Skeletal muscle cell (primary cell): ENCODE data around the gene FBXL13.
A peak's percentile ranks its signal among the peaks of the same experiment; 100 is the strongest.

ENCODE experiments used
- DNase-seq: peaks from one replicate; pipeline ENCODE4 v3.0.0-alpha.2; 2010; ENCODE audit warnings: low read depth
- H3K4me3 ChIP-seq: 2 replicates; pipeline ENCODE4 v1.5.1; 2011; ENCODE audit warnings: low read depth, mild to moderate bottlenecking, control low read depth, low read length, moderate library complexity

Gene FBXL13

GRCh38 chr7:102875700-102876295, 198.8 kb downstream of the FBXL13 start:
- no peak overlapping the region for H3K4me3 ChIP-seq
- peak; percentile 98 for DNase-seq

DNA sequence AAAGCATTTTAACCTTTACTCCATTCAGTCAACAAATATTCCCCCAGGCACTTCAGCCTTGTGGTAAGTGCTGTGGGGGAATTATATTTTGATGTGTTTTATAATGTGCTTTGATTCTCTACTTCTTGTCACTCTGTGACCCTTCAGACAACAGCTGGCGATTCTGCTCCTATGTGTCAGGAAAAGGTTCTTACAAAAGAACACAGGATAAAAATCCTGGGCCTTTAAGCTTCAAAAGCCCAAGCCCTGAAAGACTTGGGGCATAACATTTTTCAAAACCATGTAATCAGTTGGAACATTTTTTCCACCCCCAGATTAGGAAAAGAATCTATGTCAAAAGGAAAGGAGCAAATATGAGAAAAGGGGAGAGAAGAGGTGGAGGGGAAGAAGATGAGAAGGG, 199.6 kb downstream of the FBXL13 start:
- no peak for DNase-seq
- no peak overlapping the region for H3K4me3 ChIP-seq

DNA sequence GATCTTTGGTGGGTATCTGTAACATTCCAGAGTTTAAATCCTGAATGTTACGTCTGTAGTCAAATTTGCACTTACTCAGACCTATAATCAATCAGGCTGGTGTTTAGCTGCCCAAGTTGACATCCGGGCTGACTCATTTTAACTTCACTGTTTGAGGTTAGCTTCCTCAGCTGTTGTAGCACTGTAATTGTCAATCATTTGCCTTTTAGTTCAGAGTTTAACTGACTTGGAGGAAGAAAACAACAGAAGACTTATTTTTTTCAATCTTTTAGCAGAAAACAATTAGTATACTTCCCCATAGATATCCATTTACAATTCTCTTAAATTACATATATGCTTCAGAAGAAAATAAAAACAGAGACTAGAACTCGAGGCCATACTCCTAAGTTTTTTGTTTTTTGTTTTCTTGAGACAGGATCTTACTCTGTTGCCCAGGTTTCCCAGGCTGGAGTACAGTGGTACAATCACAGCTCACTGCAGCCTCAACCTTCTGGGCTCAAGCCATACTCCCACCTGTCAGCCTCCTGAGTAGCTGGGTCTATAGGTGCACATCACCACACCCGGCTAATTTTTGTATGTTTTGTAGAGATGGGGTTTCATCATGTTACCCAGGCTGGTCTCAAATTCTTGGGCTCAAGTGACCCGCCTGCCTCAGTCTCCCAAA, 200.3 kb downstream of the FBXL13 start:
- DNase-seq: no peak
- H3K4me3 ChIP-seq: no peak overlapping the region

DNA sequence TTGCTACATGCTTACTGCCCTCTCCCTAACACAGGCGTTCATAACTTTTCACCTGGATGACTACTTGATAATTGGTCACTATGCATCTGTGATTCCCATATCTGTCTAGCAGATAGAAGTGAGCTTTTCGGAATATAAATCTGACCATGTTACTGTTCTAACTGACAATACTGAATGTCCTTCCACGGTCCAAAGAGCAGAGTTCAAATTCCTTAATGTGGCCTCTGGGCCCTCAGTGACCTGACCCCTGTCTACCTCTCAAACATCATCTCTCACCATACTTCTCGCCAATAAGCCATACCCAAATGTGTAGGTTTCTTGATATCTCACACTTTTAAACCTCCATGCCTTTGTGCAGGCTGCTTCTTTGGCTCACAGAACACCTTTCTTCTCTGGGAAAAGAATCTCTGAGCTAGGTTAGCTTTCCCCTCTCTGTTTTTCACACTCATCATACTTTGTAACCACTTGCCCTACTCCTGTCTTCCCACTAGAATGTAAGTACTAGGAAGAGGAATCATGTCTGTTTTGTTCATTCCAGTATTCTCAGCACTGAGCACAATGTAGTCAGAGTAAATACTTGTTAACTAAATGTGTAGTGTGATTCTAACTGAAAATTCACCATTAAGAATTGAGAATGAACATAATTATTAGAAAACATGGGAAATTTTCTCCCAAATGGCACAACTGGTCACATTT, 201.0 kb downstream of the FBXL13 start:
- DNase-seq: no peak
- H3K4me3 ChIP-seq: no peak overlapping the region

- no peak overlapping the region for H3K4me3 ChIP-seq
- DNase-seq: peak; percentile 83
Measured at GRCh38 chr7:102872460-102872859, 202.1 kb downstream of the FBXL13 start.

- no peak overlapping the region for H3K4me3 ChIP-seq
- no peak for DNase-seq
Measured at GRCh38 chr7:102869195-102869594, 205.4 kb downstream of the FBXL13 start.

DNA sequence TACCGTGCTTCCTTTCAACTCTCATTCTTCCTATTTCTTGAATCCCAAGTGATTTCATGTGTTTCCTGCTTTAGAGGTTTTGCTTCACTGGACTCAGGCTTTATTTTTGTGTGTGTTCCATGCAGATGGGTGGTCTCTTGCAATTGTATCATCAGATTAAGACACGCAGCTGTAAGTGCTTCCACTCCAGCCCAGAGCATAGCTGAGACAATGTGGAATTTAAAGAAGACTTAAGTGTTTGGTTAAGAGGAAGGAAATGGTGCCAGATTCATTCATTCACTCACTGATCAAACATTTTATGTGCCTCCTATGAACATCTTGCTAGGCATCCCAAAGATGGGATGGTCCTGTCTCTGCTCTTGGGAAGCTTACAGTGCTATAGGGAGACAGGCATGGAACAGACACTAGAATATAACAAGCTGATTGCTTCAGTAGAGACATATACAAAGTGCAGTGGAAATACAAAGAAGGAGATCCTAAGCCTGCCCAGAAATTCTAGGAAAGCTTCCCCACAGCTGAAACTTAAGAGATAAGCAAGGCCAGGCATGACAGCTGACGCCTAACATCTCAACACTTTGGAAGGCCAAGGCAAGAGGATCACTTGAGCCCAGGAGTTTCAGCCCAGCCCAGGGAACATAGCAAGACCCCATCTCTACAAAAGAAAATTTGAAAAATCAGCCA, 207.9 kb downstream of the FBXL13 start:
- H3K4me3 ChIP-seq: no peak overlapping the region
- no peak for DNase-seq

DNA sequence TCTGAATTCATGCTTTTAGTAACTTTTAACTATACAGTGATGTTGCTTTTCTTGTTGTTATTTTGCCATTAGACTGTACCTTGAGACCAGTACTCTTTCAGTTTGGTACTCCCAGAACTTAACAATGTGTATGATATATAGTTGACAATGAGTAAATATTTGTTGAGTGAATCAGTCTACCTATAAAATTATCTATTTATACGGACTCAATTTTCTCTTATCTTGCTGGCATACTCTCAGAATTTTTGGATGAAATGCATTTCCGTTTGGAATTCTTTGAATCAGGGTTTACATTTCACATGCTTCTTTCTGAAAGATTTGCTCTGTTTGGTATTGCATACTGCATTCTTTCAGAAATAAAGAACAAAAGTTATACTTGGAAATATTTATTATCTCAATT, 209.6 kb downstream of the FBXL13 start:
- H3K4me3 ChIP-seq: no peak overlapping the region
- DNase-seq: no peak

DNA sequence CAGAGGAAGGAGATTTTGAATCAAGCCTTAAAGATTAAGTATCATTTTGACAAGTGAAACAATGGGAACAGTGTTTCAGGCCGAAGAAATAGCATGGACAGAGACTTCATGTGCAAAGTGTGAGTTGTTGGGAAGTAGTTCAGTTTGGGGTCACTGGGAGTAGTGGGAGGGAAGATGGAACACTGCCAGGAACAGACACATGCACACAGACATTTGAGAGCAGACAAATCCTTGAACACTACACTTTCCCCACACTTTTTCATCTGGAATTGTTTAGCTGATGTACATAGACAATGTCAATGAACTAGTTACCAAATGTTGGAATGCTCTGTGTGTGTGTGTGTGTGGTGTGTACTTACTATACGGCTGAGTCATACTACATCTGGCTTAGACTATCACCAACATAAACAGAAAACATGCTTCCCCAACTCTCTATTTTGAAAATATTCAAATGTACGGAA, 214.2 kb downstream of the FBXL13 start:
- peak; percentile 95 for DNase-seq
- H3K4me3 ChIP-seq: no peak overlapping the region

GRCh38 chr7:102859799-102860125, 214.8 kb downstream of the FBXL13 start:
- no peak overlapping the region for H3K4me3 ChIP-seq
- DNase-seq: no peak

- DNase-seq: no peak
Measured at GRCh38 chr7:102859084-102859798, 215.4 kb downstream of the FBXL13 start.

GRCh38 chr7:102856036-102856435, 218.6 kb downstream of the FBXL13 start:
- no peak overlapping the region for H3K4me3 ChIP-seq
- DNase-seq: no peak

More at GRCh38 chr7:102859084-102859798, 215.4 kb downstream of the FBXL13 start:
- no peak overlapping the region for H3K4me3 ChIP-seq

DNA sequence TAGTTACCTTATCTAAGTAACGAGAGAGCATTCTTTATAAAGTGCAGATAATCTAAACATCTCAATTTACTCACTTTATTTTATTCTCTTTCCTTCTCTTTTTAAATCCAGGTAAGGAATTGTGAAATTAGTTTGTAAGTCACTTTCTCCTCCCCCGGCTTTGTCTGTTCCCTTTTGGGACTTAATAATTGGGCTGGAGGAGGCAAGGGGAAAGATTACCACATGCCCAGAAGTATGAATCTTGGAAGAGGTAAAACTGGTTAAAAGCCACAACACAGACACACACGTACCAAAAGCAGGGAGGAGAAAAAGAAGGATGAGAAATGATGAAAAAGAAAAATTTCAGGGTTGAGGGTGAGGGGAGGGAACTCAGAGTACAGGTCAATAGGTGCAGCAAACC, 225.1 kb downstream of the FBXL13 start:
- no peak overlapping the region for H3K4me3 ChIP-seq
- DNase-seq: no peak

DNA sequence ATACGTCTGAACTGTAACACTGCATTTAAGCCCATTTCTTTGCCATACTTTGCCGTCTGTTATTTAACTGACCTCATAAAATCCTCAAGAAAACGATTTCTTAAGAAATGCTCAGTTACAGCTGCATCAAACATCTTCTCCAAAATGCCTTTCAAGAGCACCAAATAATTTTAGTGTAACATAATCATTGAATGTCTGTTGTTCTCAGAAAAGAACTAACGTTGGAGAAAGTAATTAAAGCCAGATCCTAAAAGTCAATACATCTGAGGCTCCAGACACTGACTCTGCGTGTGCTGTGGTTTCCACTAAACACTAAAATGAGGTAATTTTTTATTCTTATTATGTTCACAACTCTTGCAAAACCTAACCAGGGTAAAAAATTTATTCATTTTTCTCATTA, 225.5 kb downstream of the FBXL13 start:
- H3K4me3 ChIP-seq: no peak overlapping the region
- DNase-seq: no peak

GRCh38 chr7:102845346-102845745, 229.2 kb downstream of the FBXL13 start:
- DNase-seq: no peak
- no peak overlapping the region for H3K4me3 ChIP-seq

- DNase-seq: no peak
- no peak overlapping the region for H3K4me3 ChIP-seq
Measured at GRCh38 chr7:102843850-102844249, 230.7 kb downstream of the FBXL13 start.

DNA sequence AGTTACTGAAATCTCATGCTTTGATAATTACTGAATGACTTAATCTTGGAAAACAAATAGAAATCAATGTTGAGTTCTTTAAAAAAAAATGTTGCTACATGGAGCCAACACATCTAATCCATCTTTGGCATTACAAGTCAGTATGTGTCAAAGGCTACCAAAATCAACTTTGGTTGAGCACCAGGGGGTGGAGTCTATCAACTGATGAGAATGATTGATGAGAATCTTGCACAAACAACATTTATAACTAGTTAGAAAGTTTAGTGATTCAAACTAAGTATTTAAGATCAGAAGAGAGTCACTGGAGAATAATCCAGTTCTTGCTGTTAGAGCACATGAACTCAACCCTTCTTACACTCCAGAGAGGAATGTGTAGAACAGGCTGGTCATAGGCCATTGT, 232.3 kb downstream of the FBXL13 start:
- DNase-seq: no peak
- no peak overlapping the region for H3K4me3 ChIP-seq

DNA sequence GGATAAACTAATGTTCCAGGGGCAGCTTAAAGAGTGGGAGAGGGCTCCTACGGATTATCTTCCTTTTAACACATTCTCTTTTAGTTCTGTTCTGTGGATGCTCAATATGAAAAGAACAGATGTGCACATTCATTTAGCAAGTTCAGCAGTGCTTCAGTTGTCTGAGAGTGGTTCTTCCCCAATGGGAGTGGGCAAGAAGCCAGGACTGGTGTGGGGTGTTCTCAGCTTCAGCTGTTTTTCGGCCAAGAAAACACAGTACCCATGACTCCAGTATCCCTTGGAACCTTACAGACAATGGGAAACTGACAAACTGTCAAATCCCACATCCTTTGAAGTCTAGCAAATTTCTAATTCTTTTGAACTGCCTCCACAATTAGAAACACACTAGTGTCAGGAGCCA, 233.3 kb downstream of the FBXL13 start:
- DNase-seq: peak; percentile 45
- H3K4me3 ChIP-seq: no peak overlapping the region

GRCh38 chr7:102840404-102840803, 234.2 kb downstream of the FBXL13 start:
- no peak for DNase-seq

More at GRCh38 chr7:102840404-102840803, 234.2 kb downstream of the FBXL13 start:
- no peak overlapping the region for H3K4me3 ChIP-seq
